K562 (cell line): ENCODE measurements around the gene CCNI. TPM values are rescaled to one million over a fixed set of nuclear protein-coding genes. Genes with fewer than 3 reads are reported as not detected.
A peak's percentile ranks its signal among the peaks of the same experiment; 100 is the strongest.

Source experiments
- ATAC-seq: fragments of 200-7000 bp; cut with Tn5 transposase; 3 replicates; pipeline ENCODE4 v1.9.1; 2020; ENCODE audit warnings: moderate library complexity
- BruUV-seq: library from RNA; stranded (reverse); fragments of 400-500 nt; replicated peaks from 2 replicates; lab custom pipeline; 2021; lab: Mats Ljungman, UMichigan
- CTCF ChIA-PET: fragments of 300-600 bp; formaldehyde crosslinking; extraction: SDS; loops from one replicate; lab custom pipeline; 2021; ENCODE audit warnings: low intra/inter-chr PET ratio; lab: Yijun Ruan, JAX
- POLR2A ChIA-PET: fragments of 300-600, 350-650 bp; sonication (Branson Sonifier 250); formaldehyde crosslinking; extraction: SDS; loops from one replicate; lab custom pipeline; 2021; ENCODE audit warnings: antibody characterized with exemption, inconsistent platforms; lab: Yijun Ruan, JAX
- DNase-seq, 4 experiments: peaks; one replicate each; pipeline versions ENCODE4 v3.0.0 to v3.0.0-alpha.2; 2011 to 2018; ENCODE audit warnings: low spot score in 3 of 4, mixed read lengths in 3 of 4; ENCODE audit errors: extremely low read depth in 1 of 4
- FAIRE-seq: peaks from 2 replicates; lab custom pipeline; 2011; peaks lifted over from hg19 to GRCh38; lab: Jason Lieb, UNC
- H2AFZ ChIP-seq: 2 replicates; pipeline ENCODE4 v1.6.0; 2011; ENCODE audit warnings: low read depth, low read length, control low read depth, inconsistent platforms
- H3K27ac ChIP-seq: fragments of 200-600 bp; 3 replicates; pipeline ENCODE4 v1.8.0; 2011; ENCODE audit warnings: low read depth, mild to moderate bottlenecking, control low read depth, inconsistent platforms, low read length, moderate library complexity, mixed read lengths; ENCODE audit errors: extremely low read depth
- H3K27me3 ChIP-seq, 2 experiments: fragments of 300-600 bp in 1 of 2; 2 replicates in 1 of 2; 3 replicates in 1 of 2; pipeline versions ENCODE4 v1.6.0 to v1.8.0; 2011; ENCODE audit warnings: inconsistent platforms in 2 of 2, low read length in 2 of 2, mild to moderate bottlenecking in 1 of 2, mixed read lengths in 1 of 2, moderate library complexity in 1 of 2; ENCODE audit not compliant: control insufficient read depth in 2 of 2, insufficient read depth in 2 of 2
- H3K36me3 ChIP-seq: fragments of 300-600 bp; 3 replicates; pipeline ENCODE4 v1.8.0; 2011; ENCODE audit warnings: mild to moderate bottlenecking, low read length, inconsistent platforms; ENCODE audit not compliant: control insufficient read depth, insufficient read depth
- H3K4me1 ChIP-seq, 2 experiments: fragments of 200-600 bp in 1 of 2; replicated peaks in 1 of 2; 2 replicates in 1 of 2; 3 replicates in 1 of 2; pipeline versions ENCODE4 v1.5.1 to v1.8.0; 2011; ENCODE audit warnings: inconsistent platforms in 2 of 2, low read length in 2 of 2, mild to moderate bottlenecking in 1 of 2, mixed read lengths in 1 of 2, moderate library complexity in 1 of 2; ENCODE audit not compliant: control insufficient read depth in 2 of 2, insufficient read depth in 2 of 2
- H3K4me2 ChIP-seq: 2 replicates; pipeline ENCODE4 v1.6.1; 2011; ENCODE audit warnings: low read length, control low read depth, inconsistent platforms, mixed read lengths; ENCODE audit not compliant: insufficient read depth
- H3K4me3 ChIP-seq: fragments of 200-600 bp; sonication (generic), shearing (Covaris generic); 2 replicates; pipeline ENCODE4 v1.5.1; 2016; ENCODE audit warnings: control low read depth, inconsistent platforms
- H3K79me2 ChIP-seq: fragments of 200-600 bp; 3 replicates; pipeline ENCODE4 v1.8.0; 2011; ENCODE audit warnings: low read length, inconsistent platforms; ENCODE audit not compliant: control insufficient read depth, insufficient read depth
- H3K9ac ChIP-seq, 2 experiments: 2 replicates each; pipeline versions ENCODE4 v1.6.0 to v1.6.1; 2011; ENCODE audit warnings: low read depth in 2 of 2, low read length in 2 of 2, control low read depth in 1 of 2, inconsistent platforms in 1 of 2, mild to moderate bottlenecking in 1 of 2, mixed read lengths in 1 of 2; ENCODE audit not compliant: insufficient read depth in 1 of 2
- H3K9me1 ChIP-seq: one replicate; pipeline ENCODE4 v1.6.0; 2011; ENCODE audit warnings: inconsistent platforms, mild to moderate bottlenecking, low read length, moderate library complexity; ENCODE audit not compliant: control insufficient read depth, insufficient read depth
- H3K9me3 ChIP-seq: replicated peaks from 2 replicates; pipeline ENCODE4 v1.5.1; 2011; ENCODE audit warnings: low read depth, low read length, inconsistent platforms; ENCODE audit not compliant: control insufficient read depth, insufficient read depth
- H4K20me1 ChIP-seq: replicated peaks from 2 replicates; pipeline ENCODE4 v1.6.1; 2011; ENCODE audit warnings: low read length, inconsistent platforms, mixed read lengths; ENCODE audit not compliant: control insufficient read depth, insufficient read depth
- BCLAF1 ChIP-seq, 2 experiments: fragments of 450-650 bp in 1 of 2; IDR thresholded peaks; 2 replicates each; pipeline ENCODE4 v1.6.1; 2011 to 2017; ENCODE audit warnings: low read depth in 2 of 2, antibody characterized with exemption in 1 of 2, borderline replicate concordance in 1 of 2, low read length in 1 of 2, mild to moderate bottlenecking in 1 of 2, mixed read lengths in 1 of 2; ENCODE audit not compliant: control insufficient read depth in 1 of 2
- CEBPB ChIP-seq: fragments of 450-650 bp; IDR thresholded peaks from 2 replicates; pipeline ENCODE4 v1.6.1; 2016; ENCODE audit warnings: missing genetic modification characterization, missing compliant biosample characterization
- ETV6 ChIP-seq, 3 experiments: fragments of 150-350 bp in 1 of 3; sonication (generic) in 1 of 3; formaldehyde crosslinking in 1 of 3; IDR thresholded peaks; 2 replicates each; pipeline versions ENCODE4 v1.6.1 to v1.8.0; 2014 to 2022; ENCODE audit warnings: borderline replicate concordance in 2 of 3, low read depth in 2 of 3, antibody characterized with exemption in 1 of 3, low read length in 1 of 3, mild to moderate bottlenecking in 1 of 3, missing genetic modification reagents in 1 of 3
- HNRNPLL ChIP-seq: fragments of 200-400 bp; formaldehyde crosslinking; IDR thresholded peaks from 2 replicates; pipeline ENCODE4 v1.6.1; 2017; ENCODE audit warnings: low read length, low read depth, mild to moderate bottlenecking; ENCODE audit not compliant: poor library complexity, severe bottlenecking
- MTA1 ChIP-seq: fragments of 450-650 bp; IDR thresholded peaks from 2 replicates; pipeline ENCODE4 v1.6.1; 2017; ENCODE audit warnings: borderline replicate concordance
- WGBS: fragments of 100-300 bp; shearing (Covaris generic); methylation state at CpG from one replicate; pipeline ENCODE4 v1.1.6; 2016; ENCODE audit warnings: low coverage, mixed read lengths; ENCODE audit not compliant: insufficient coverage; ENCODE audit errors: missing lambda C conversion rate; 5-methylcytosine and 5-hydroxymethylcytosine counted together
- in situ Hi-C: fragments of 300-500 bp; cut with MboI; formaldehyde crosslinking; loops from 4 replicates; pipeline ENCODE4 v1.15.0; 2018; ENCODE audit warnings: inconsistent platforms, mixed read lengths
- intact Hi-C: fragments of 100-400 bp; cut with micrococcal nuclease; formaldehyde crosslinking; loops from 2 replicates; pipeline ENCODE4 v1.14.2; 2022
- polyA plus RNA-seq, 8 experiments: library from polyadenylated mRNA; depleted of rRNA in 4 of 8; stranded (reverse) in 5 of 8; unstranded in 3 of 8; fragments of >200 nt; fragmentation: Nextera tagmentation in 2 of 8; fragmentation: Illumina TruSeq in 1 of 8; extraction: Ambion mirVana in 2 of 8; extraction: Trizol in 1 of 8; gene quantifications; 2 replicates each; pipeline versions ENCODE4 v1.2.1 to v1.2.3, GENCODE V29; 2011 to 2014; ENCODE audit warnings: inconsistent platforms in 1 of 8, missing spikeins in 1 of 8
- total RNA-seq, 7 experiments: library from RNA; depleted of rRNA in 6 of 7; stranded (reverse); fragments of >200 nt in 6 of 7; fragmentation: Illumina TruSeq in 2 of 7; extraction: Trizol in 2 of 7; gene quantifications; 2 replicates each; pipeline versions ENCODE4 v1.2.1 to v1.2.3, GENCODE V29; 2011 to 2021; ENCODE audit warnings: low replicate concordance in 1 of 7

Gene CCNI
- total and polyA plus RNA-seq, 9 of the 15 experiments (the other 6 are each of a cell fraction or from before 2014, with no cell fraction given), result 43.3 to 159 (median 98.5) TPM

- DNase-seq (no peak), FAIRE-seq (no peak)
- no peak overlapping the region for H3K4me3 ChIP-seq
- no peak overlapping the region for H3K4me2 ChIP-seq
- H3K4me1 ChIP-seq, result peaks cover 0 to 8% of the 10 kb centered on the region in 2 experiments; a peak in 2 of 5 replicates
- intact Hi-C loops, result loop anchor here (1.0 to 10.0 kb wide), 4 partner anchors 96 to 613 kb away; no protein-coding TSS in a partner anchor
- no peaks in the 10 kb centered on the region for H4K20me1 ChIP-seq
- ChIA-PET CTCF (interaction anchor here (1.6 kb wide), 1 partner anchor 532 kb away, joined by 3 read pairs; no protein-coding TSS in a partner anchor), POLR2A (interaction anchor here (0.6 kb wide), 1 partner anchor 8 kb away, joined by 5 read pairs; no protein-coding TSS in a partner anchor)
- H3K27ac ChIP-seq, result no peak overlapping the region
- TF ChIP-seq CEBPB (tag) (0 out of 2 replicates have a peak, but pooled peaks have one; percentile 9), BCLAF1 (IDR thresholded peaks at IDR 0.05; ENCODE audit: borderline replicate concordance in 1 of 2, control insufficient read depth in 1 of 2, low read depth in 2 of 2, low read length in 1 of 2) (no peak), ETV6 (IDR thresholded peaks at IDR 0.05; ENCODE audit: borderline replicate concordance in 1 of 2, low read depth in 2 of 2, low read length in 1 of 2) (no peak), ETV6 (CRISPR knock-in tag; IDR thresholded peaks at IDR 0.05; ENCODE audit: borderline replicate concordance) (no peak), MTA1 (no peak), HNRNPLL (no peak)
- TF ChIP-seq, all 486 proteins: peak for 1
- ATAC-seq, result no peak
- no peaks in the 10 kb centered on the region for H3K9me3 ChIP-seq
- no TSS peak for BruUV-seq
- no peak overlapping the region for H2AFZ ChIP-seq
- H3K9ac ChIP-seq, result no peak overlapping the region
- peaks cover 33% of the 10 kb centered on the region for H3K36me3 ChIP-seq
- 14% methylated on average over 3 of the region's 3 CpGs for WGBS
- no peaks in the 10 kb centered on the region for H3K9me1 ChIP-seq
- H3K79me2 ChIP-seq, result no peaks in the 10 kb centered on the region
- H3K27me3 ChIP-seq, result no peaks in the 10 kb centered on the region
- in situ Hi-C loops, result loop anchor here (10.0 kb wide), 1 partner anchor 529 kb away; no protein-coding TSS in a partner anchor
Measured at GRCh38 chr4:77043507-77044136, 32.2 kb downstream of the CCNI start.
